Amniotic epithelial cell (primary cell): ENCODE results near the gene STMN3.

Experiments
- DNase-seq: peaks from one replicate; pipeline ENCODE4 v3.0.0-alpha.2; 2010; ENCODE audit warnings: low read depth

The STMN3 gene

DNA sequence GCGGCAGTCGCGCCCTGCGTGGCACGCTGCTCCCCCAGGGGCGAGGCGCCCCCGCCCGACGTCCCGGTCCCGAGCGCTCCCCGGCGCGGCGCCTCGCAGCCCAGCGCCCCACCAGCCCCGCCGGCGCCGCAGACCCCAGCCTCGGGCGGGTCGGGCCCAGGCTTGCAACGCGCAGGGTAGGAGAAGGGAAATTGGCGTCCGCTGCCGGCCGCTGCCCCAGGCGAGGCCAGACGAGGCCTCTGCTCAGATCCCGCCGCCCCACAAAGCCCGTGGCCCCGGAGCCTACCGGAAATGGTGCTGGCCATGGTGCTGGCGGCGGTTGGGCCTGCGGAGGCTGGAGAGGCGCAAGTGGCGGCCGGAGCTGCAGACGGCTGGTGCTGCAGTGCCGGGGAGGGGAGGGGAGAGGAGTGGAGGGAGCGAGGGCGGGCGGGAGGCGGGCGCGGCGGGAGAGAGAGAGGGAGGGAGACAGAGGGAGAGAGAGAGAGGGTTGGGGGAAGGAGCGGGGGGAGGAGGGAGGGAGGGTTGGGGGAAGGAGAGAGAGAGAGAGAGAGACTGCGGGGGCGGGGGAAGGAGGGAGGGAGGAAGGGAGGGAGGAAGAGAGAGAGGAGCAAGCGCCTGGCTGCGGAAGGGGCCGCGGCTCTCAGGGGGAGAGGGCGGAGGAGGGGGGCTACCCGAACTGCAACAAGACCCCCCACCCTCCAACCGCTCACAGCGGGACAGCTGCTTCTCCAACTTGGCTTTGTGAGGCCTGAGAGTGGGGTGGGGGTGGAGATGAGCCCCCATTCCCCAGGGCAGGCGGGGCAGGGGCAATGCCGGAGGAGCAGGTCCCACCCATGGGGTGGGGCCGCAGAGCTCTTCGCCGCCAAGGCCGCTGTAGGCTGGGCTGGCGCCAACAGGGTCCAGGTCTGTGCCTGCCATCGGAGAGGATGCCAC lies at the start of gene STMN3:
TSS of gene STMN3 (minus strand) at position 384 of the 933 bp plus-strand sequence. CDS start at position 305, 79 bp downstream.
- DNase-seq: peak; percentile 94

DNA sequence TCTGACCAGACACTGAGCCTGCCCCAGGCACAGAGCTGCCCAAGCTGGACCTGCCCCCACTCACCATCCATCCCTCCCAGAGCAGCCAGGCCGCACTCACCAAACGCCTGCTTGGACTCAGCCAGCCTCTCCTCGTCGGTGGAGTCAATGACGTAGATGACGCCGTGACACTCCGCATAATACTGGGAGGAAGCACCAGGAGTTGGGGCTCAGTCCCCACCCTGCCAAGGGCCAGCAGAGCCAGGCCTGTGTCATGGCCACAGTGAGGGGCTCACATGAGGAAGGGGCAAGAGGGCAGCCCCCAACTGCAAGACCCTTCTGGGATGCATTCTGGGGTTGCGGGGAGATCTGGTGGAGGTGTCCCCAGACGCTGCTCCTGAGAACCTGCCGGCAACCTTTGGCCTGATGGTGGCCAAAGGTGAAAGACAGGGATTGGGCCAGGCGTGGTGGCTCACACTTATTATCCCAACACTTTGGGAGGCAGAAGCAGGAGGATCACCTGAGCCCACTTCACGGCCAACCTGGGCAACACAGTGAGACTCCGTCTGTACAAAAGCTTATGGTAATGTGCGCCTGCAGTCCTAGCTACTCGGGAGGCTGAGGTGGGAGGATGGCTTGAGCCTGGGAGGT lies 48.9 kb upstream of the STMN3 start:
- DNase-seq: no peak

DNA sequence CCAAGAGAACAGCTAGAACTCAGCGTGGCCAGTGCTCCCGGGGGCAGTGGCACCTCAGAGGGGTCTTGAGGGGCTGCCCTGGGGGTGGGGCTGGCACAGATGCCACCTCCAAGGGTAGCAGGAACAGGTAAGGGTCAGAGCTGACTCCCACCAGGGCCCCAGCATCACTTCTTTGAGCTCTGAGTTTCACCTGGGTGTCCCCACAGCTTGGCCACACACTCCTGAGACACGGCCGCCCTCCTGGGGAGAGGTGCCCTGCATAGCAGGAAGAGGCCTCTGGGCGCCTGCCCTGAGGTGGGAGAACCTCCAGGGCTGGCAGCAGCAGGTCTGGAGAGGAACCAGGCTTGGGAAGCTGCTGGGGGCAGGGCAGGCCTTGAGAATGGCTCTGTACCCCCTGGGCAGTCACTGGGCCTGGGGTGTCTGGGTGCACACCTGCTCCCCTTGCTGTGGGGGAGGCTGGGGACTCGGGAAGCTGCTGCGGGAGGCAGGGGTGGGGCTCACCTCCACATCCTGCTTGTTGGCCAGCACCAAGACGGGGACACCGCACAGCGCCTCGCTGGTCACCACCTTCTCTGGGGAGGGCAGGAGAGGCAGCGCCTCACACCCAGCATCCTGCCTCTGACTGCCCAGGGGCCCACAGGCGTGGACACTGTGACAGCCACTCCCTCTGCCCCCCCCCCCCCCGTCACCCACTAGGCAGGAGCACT lies 48.3 kb upstream of the STMN3 start:
- DNase-seq: no peak

DNA sequence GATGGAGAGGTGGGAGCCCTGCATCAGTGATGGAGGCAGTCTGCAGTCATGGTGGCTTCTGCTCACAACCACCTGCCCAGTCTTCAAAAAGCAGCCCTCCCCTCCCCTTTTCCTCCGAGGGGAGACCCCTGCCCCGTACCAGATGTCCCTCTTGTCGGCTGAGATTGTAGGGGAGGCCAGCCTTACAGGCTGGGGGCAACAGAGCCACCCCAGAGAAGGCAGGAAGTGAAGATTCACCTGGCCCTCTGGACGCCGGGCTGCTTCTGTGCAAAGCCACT lies 47.8 kb upstream of the STMN3 start:
- no peak for DNase-seq

DNA sequence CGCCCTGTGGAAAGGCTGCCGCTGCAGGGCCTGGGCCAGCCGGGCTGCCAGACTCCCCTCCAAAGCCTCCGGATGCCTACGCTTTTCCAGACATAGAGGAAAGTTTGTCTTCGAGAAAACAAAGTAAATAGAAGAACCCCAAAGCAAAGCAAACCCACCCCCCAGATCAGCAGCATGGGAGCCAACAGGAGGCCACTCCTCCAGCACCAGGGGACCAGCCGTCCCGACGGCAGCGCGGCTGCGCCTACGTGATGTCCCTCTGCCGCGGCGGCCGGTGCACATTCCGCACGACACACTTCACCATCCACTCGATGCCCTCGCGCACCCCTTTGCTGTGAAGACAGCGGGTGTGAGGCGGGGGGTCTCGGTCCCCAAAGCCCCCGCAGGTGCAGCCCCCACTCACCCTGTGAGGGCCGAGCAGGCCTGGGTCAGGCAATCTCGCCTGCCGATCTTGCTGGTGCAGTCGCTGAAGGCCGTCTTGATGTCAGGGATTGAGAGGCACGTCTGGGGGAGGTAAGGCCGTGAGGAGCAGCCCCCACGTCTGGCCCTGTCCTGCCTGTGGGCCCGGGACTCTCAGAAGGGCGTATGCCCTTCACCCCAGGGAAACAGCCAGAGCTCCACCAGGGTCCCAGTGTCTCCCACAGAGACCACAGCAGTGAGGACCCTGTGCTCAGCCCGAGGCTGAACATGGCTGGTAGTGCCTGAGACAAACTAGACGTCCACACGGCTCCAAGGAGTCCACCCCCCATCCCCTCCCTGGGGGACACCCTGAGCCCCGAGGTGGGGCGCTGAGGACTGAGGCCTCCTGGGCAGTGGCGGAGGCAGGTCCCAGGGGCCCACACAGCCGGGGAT lies 47.2 kb upstream of the STMN3 start:
- no peak for DNase-seq

DNA sequence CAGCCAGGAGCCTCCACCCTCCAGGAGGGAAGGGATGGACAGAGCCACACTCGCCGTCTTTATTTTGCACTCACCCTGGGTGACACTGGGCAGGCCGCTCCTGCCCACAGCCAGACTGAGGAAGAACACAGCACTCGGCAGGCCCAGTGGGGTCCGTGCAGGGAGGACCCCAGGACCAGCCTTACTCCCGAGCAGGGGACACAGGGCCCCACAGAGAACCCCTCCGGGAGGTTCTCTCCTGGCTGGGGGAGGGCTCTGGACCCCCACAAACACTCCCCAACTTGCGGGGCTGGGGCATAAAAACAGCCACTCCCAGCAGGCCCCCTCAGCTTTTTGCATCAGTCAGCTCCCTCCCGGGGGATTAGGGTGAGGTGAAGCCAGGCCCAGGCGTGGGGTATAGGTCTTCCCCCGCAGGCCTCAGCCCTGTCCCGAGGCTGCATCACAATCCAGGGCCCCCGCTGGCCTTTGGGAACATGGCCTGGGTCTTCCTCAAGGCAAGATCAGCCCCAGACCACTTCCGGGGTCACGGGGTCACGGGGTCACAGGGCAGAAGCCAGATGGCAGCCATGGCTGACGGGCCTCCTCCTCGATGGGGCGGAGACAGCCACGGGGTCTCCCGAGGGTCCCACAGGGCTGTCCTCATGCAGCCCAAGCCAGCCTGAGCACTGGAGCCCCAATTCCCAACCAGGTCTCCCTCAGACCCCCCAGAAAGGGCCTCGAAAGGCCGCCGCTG lies 46.4 kb upstream of the STMN3 start:
- DNase-seq: no peak

DNA sequence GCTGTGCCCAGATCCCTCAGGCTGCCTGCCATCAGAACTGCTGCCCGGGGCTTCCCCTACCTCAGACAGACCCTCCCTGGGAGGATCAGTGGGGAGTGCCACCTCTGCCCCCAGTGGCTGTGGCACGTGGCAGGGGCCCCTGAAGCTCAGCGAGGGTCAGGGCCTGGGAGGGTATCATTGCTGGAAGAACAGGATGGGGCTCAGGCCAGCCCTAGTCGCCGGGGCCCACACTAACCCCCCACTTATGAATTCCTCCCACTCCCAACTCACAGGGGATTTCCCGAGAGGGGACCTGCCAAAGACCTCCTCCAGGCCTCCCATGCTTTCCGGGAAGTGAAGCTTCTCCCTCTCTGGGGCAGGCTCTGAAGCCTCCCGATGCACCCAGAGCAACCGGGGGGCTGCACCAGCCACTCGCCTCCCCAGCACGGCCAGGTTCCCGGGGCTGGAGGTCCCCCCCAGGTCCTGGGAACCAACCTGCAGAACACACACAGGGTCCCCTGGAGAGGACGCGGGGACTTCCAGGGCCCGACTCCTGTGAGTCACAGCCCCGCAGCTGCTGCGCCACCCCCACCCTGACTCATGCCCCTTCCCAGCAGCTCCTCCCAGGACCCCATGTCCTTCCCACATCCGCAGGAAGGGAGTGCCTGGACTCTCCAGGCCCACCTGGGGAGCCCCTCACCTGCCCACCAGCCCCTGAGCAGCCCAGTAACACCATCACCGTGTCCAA lies 45.7 kb upstream of the STMN3 start:
- peak; percentile 83 for DNase-seq

DNA sequence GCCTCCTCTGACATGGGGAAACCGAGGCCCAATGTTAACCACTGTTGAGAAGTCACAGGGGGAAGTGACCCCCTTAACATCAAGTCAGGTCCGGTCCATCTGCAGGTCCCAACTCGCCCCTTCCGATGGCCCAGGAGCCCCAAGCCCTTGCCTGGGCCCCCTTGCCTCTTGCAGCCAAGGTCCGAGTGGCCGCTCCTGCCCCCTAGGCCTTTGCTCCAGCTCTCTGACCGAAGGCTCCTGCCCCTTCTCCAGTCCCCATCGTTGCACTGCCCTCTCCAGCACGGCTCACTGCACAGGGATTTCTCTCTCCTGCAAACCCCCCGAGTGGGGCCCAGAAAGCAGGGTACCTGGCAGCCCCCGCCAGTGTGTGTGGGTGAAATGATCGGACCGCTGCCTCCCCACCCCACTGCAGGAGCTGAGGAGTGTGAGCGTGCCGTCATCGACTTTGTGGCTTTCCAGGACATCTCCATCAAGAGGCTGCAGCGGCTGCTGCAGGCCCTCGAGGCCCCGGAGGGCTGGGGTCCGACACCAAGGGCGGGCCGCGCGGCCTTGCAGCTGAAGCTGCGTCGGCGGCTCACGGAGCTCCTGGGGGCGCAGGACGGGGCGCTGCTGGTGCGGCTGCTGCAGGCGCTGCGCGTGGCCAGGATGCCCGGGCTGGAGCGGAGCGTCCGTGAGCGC lies 44.8 kb upstream of the STMN3 start:
- no peak for DNase-seq

DNA sequence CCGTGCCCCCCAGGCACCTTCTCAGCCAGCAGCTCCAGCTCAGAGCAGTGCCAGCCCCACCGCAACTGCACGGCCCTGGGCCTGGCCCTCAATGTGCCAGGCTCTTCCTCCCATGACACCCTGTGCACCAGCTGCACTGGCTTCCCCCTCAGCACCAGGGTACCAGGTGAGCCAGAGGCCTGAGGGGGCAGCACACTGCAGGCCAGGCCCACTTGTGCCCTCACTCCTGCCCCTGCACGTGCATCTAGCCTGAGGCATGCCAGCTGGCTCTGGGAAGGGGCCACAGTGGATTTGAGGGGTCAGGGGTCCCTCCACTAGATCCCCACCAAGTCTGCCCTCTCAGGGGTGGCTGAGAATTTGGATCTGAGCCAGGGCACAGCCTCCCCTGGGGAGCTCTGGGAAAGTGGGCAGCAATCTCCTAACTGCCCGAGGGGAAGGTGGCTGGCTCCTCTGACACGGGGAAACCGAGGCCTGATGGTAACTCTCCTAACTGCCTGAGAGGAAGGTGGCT lies 44.2 kb upstream of the STMN3 start:
- no peak for DNase-seq

DNA sequence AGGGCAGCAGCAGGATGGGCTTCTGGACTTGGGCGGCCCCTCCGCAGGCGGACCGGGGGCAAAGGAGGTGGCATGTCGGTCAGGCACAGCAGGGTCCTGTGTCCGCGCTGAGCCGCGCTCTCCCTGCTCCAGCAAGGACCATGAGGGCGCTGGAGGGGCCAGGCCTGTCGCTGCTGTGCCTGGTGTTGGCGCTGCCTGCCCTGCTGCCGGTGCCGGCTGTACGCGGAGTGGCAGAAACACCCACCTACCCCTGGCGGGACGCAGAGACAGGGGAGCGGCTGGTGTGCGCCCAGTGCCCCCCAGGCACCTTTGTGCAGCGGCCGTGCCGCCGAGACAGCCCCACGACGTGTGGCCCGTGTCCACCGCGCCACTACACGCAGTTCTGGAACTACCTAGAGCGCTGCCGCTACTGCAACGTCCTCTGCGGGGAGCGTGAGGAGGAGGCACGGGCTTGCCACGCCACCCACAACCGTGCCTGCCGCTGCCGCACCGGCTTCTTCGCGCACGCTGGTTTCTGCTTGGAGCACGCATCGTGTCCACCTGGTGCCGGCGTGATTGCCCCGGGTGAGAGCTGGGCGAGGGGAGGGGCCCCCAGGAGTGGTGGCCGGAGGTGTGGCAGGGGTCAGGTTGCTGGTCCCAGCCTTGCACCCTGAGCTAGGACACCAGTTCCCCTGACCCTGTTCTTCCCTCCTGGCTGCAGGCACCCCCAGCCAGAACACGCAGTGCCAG lies 43.6 kb upstream of the STMN3 start, which contains the start of gene TNFRSF6B:
TSS of gene TNFRSF6B (plus strand) at position 25 of the 729 bp plus-strand sequence. CDS start at position 141, 116 bp downstream.
- DNase-seq: no peak

DNA sequence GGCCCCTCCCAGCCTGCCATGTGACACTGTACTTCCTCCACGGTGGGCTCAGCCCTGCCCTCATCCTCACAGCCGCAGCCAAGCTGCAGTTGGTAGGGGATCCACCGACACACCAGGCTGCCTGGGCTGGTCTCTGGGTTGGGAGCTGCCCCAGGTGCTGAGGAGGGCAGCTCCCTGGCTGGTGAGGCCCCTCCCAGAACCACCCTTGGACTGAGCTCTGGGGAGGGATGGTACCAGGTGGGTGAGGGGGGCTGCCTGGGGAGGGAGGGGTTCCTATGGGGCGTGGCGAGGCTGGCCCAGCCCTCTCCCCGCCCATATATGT lies 43.0 kb upstream of the STMN3 start:
- peak; percentile 46 for DNase-seq

DNA sequence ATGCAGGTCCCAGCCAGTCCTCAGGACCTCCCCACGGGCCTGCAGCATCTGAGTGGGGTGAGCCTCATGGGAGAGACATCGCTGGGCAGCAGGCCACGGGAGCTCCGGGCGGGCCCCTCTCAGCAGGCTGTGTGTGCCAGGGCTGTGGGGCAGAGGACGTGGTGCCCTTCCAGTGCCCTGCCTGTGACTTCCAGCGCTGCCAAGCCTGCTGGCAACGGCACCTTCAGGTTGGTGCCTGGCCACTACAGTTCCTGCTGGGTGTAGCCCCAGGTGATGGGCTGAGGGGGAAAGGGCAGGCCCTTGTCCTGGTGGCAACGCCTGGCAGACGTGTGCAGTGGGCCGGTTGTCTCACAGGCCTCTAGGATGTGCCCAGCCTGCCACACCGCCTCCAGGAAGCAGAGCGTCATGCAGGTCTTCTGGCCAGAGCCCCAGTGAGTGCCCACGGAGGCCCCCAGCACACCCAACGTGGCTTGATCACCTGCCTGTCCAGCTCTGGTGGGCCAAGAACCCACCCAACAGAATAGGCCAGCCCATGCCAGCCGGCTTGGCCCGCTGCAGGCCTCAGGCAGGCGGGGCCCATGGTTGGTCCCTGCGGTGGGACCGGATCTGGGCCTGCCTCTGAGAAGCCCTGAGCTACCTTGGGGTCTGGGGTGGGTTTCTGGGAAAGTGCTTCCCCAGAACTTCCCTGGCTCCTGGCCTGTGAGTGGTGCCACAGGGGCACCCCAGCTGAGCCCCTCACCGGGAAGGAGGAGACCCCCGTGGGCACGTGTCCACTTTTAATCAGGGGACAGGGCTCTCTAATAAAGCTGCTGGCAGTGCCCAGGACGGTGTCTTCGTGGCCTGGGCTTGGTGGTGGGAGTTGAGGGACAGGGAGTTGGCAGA lies 42.4 kb upstream of the STMN3 start:
- DNase-seq: no peak

DNA sequence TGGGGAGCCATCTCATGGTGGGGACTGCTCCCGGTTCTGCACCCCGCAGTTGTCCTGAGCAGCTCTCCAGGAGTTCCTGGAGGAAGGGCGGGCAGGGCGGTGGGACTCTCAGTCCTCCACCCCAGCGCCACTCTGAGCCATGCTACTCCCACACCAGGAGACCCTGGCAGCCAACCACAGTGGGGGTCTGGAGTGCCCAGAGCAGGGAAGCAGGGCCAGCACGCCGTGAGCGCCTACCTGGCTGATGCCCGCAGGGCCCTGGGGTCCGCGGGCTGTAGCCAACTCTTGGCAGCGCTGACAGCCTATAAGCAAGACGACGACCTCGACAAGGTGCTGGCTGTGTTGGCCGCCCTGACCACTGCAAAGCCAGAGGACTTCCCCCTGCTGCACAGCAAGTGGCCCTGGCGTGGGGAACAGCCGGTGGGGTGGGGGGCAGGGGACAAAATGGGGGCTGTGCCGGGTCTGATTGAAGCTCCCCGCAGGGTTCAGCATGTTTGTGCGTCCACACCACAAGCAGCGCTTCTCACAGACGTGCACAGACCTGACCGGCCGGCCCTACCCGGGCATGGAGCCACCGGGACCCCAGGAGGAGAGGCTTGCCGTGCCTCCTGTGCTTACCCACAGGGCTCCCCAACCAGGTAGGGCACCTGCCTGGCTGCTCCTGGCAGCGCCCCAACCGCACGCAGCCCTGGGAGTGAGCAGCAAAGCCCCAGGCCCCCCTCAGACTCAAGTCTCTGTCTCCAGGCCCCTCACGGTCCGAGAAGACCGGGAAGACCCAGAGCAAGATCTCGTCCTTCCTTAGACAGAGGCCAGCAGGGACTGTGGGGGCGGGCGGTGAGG lies 41.6 kb upstream of the STMN3 start:
- DNase-seq: no peak

DNA sequence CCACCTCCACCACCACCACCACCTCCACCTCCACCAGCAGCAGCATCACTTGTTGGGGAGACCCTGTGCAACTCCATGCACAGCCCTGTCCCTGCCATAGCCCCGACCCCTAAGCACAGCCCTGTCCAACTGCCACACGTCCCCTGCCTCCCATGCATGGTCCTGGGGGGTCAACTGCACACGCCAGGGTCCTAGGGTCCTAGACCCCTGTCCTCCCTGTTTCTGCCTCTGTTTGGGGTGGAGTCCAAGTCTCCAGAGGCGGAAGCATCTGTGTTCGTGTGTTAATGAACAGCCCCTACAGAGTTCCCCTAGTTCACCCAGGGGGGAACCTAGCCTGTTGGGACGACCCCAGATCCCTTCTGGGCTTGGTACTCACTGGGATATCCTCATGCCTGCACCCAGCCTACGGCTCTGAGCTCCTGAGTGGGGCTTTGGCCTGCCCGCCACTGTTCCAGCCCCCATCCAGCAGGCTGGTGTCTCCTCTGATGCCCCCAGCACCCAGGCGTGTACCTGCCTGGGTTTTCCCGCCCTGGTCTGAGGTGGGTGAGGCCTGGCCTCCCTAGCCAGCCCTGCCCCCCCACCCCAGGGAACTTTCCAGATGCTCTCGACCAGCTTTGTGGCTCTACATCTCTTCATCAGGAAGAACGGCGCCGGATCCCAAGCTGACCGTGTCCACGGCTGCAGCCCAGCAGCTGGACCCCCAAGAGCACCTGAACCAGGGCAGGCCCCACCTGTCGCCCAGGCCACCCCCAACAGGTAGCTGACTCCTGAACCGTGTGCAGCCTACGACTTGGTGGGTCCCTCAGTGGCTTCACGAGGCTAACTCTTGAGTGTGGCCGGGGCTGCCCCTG lies 40.7 kb upstream of the STMN3 start:
- no peak for DNase-seq

DNA sequence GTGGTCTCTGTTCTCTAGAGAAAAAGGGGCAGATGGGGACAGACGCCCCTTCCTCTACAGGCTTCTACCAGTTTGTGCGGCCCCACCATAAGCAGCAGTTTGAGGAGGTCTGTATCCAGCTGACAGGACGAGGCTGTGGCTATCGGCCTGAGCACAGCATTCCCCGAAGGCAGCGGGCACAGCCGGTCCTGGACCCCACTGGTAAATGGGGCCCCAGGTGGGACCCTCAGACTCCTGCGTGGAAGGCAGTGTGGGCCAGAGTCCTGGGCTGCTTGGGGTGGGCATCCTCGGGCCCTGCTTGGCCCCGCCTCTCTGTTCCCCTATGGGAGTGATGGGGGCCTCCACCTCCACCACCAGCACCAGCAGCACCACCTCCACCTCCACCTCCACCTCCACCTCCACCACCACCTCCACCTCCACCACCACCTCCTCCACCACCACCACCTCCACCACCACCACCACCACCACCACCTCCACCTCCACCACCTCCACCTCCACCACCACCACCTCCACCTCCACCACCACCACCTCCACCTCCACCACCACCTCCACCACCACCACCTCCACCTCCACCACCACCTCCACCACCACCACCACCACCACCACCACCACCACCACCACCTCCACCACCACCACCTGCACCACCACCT lies 40.0 kb upstream of the STMN3 start:
- DNase-seq: no peak
